HCT116 (cell line): ENCODE results near the gene ISYNA1. TPM values are rescaled to one million over a fixed set of nuclear protein-coding genes. Genes with fewer than 3 reads are reported as not detected.

ENCODE experiments used
- ATAC-seq: fragments of 200-7000 bp; cut with Tn5 transposase; 2 replicates; pipeline ENCODE4 v1.9.1; 2020; ENCODE audit warnings: mild to moderate bottlenecking, moderate library complexity
- BruUV-seq: library from RNA; stranded (reverse); fragments of 400-500 nt; replicated peaks from 2 replicates; lab custom pipeline; 2021; lab: Mats Ljungman, UMichigan
- CTCF ChIA-PET: fragments of 300-600 bp; sonication (Branson Sonifier 250); formaldehyde crosslinking; loops from one replicate; lab custom pipeline; 2021; ENCODE audit warnings: antibody characterized with exemption; lab: Charles Lee
- POLR2A ChIA-PET: fragments of 300-600, 350-600 bp; sonication (Branson Sonifier 250); formaldehyde crosslinking; loops from one replicate; lab custom pipeline; 2021; ENCODE audit warnings: antibody characterized with exemption; lab: Charles Lee
- RAD21 ChIA-PET, 2 experiments: fragments of 300-600 bp; sonication (Branson Sonifier 250); formaldehyde crosslinking; loops; one replicate each; lab custom pipeline; 2023; ENCODE audit warnings: low total read pairs in 2 of 2; ENCODE audit not compliant: uncharacterized antibody in 2 of 2, unreplicated experiment in 2 of 2, low non-redundant PET in 1 of 2; lab: Charles Lee
- DNase-seq: peaks from one replicate; pipeline ENCODE4 v3.0.0-alpha.2; 2010; ENCODE audit warnings: low read depth, low spot score
- H2AFZ ChIP-seq: fragments of 200-600 bp; shearing (Covaris generic), sonication (generic); 2 replicates; pipeline ENCODE4 v1.6.1; 2017; ENCODE audit warnings: low read depth, mixed run types, mixed read lengths, antibody characterized with exemption, low read length; ENCODE audit not compliant: poor library complexity, severe bottlenecking
- H3K27ac ChIP-seq: 2 replicates; pipeline ENCODE4 v1.5.1; 2012; ENCODE audit warnings: low read depth, low read length
- H3K27me3 ChIP-seq: fragments of 200-600 bp; sonication (generic); 2 replicates; pipeline ENCODE4 v1.6.1; 2016; ENCODE audit warnings: mixed run types, low read length, mixed read lengths; ENCODE audit not compliant: insufficient read depth
- H3K36me3 ChIP-seq, 2 experiments: fragments of 200-500 bp in 1 of 2; fragments of 200-600 bp in 1 of 2; sonication (Bioruptor generic) in 1 of 2; sonication (generic) in 1 of 2; 2 replicates each; pipeline versions ENCODE4 v1.5.1 to v1.6.1; 2014 to 2016; ENCODE audit warnings: low read length in 2 of 2, inconsistent platforms in 1 of 2, mixed read lengths in 1 of 2, mixed run types in 1 of 2; ENCODE audit not compliant: insufficient read depth in 2 of 2, control insufficient read depth in 1 of 2
- H3K4me1 ChIP-seq, 2 experiments: fragments of 200-600 bp in 1 of 2; sonication (generic) in 1 of 2; 2 replicates each; pipeline versions ENCODE4 v1.5.1 to v1.6.1; 2012 to 2017; ENCODE audit warnings: low read length in 2 of 2, inconsistent platforms in 1 of 2, mild to moderate bottlenecking in 1 of 2, mixed read lengths in 1 of 2, mixed run types in 1 of 2, moderate library complexity in 1 of 2; ENCODE audit not compliant: insufficient read depth in 2 of 2, control insufficient read depth in 1 of 2
- H3K4me2 ChIP-seq: fragments of 200-600 bp; sonication (generic); 2 replicates; pipeline ENCODE4 v1.6.1; 2017; ENCODE audit warnings: mixed run types, low read length, mixed read lengths
- H3K4me3 ChIP-seq, 2 experiments: fragments of 200-600 bp in 1 of 2; sonication (generic) in 1 of 2; replicated peaks in 1 of 2; 2 replicates each; pipeline ENCODE4 v1.5.1; 2011 to 2016; ENCODE audit warnings: low read length in 2 of 2, control low read depth in 1 of 2, low read depth in 1 of 2, mild to moderate bottlenecking in 1 of 2, mixed read lengths in 1 of 2, mixed run types in 1 of 2
- H3K79me2 ChIP-seq: fragments of 200-600 bp; sonication (generic); 2 replicates; pipeline ENCODE4 v1.6.1; 2017; ENCODE audit warnings: mild to moderate bottlenecking, mixed run types, low read length, moderate library complexity, mixed read lengths; ENCODE audit not compliant: insufficient read depth
- H3K9ac ChIP-seq: fragments of 200-600 bp; sonication (generic); 2 replicates; pipeline ENCODE4 v1.6.1; 2016; ENCODE audit warnings: low read length, mixed read lengths
- H3K9me2 ChIP-seq: fragments of 200-600 bp; sonication (generic), shearing (Covaris generic); 2 replicates; pipeline ENCODE4 v1.6.1; 2017; ENCODE audit warnings: mixed run types, mild to moderate bottlenecking, moderate library complexity; ENCODE audit not compliant: insufficient read depth
- H3K9me3 ChIP-seq, 2 experiments: fragments of 200-500 bp in 1 of 2; fragments of 200-600 bp in 1 of 2; sonication (Bioruptor generic) in 1 of 2; sonication (generic) in 1 of 2; 2 replicates each; pipeline ENCODE4 v1.6.1; 2014 to 2017; ENCODE audit warnings: low read length in 2 of 2, mixed read lengths in 2 of 2, inconsistent platforms in 1 of 2, low read depth in 1 of 2, mild to moderate bottlenecking in 1 of 2, mixed run types in 1 of 2, moderate library complexity in 1 of 2; ENCODE audit not compliant: control insufficient read depth in 1 of 2, insufficient read depth in 1 of 2
- H4K20me1 ChIP-seq: fragments of 200-600 bp; sonication (generic), shearing (Covaris generic); 2 replicates; pipeline ENCODE4 v1.6.1; 2017; ENCODE audit warnings: mixed run types, mild to moderate bottlenecking, moderate library complexity; ENCODE audit not compliant: insufficient read depth
- ELF1 ChIP-seq: IDR thresholded peaks from 2 replicates; pipeline ENCODE4 v1.6.1; 2012; ENCODE audit warnings: low read depth, borderline replicate concordance
- EZH2 ChIP-seq: fragments of 200-600 bp; sonication (generic); IDR thresholded peaks from 2 replicates; pipeline ENCODE4 v1.6.1; 2017; ENCODE audit warnings: antibody characterized with exemption, mixed run types
- EZH2phosphoT487 ChIP-seq: fragments of 200-600 bp; IDR thresholded peaks from 2 replicates; pipeline ENCODE4 v1.6.1; 2018; ENCODE audit warnings: antibody characterized with exemption, borderline replicate concordance
- FOSL1 ChIP-seq: IDR thresholded peaks from 2 replicates; pipeline ENCODE4 v1.6.1; 2012; ENCODE audit warnings: low read depth
- MAX ChIP-seq: IDR thresholded peaks from 2 replicates; pipeline ENCODE4 v1.6.1; 2012
- POLR2AphosphoS5 ChIP-seq: IDR thresholded peaks from 2 replicates; pipeline ENCODE4 v1.6.1; 2011; ENCODE audit warnings: mild to moderate bottlenecking, low read depth, low read length, moderate library complexity
- ZBTB33 ChIP-seq: IDR thresholded peaks from 2 replicates; pipeline ENCODE4 v1.6.1; 2011; ENCODE audit warnings: mild to moderate bottlenecking, low read length, moderate library complexity; ENCODE audit not compliant: insufficient replicate concordance; ENCODE audit errors: extremely low read depth
- intact Hi-C: fragments of 100-400 bp; cut with micrococcal nuclease; formaldehyde crosslinking; loops from 2 replicates; pipeline ENCODE4 v1.10.0; 2022
- total RNA-seq: library from RNA; stranded (reverse); gene quantifications from one replicate; pipeline ENCODE4 v1.2.1, GENCODE V29; 2021; ENCODE audit not compliant: unreplicated experiment

The ISYNA1 gene
- total RNA-seq, 1 experiment from 2014 or later, result 365 TPM

DNA sequence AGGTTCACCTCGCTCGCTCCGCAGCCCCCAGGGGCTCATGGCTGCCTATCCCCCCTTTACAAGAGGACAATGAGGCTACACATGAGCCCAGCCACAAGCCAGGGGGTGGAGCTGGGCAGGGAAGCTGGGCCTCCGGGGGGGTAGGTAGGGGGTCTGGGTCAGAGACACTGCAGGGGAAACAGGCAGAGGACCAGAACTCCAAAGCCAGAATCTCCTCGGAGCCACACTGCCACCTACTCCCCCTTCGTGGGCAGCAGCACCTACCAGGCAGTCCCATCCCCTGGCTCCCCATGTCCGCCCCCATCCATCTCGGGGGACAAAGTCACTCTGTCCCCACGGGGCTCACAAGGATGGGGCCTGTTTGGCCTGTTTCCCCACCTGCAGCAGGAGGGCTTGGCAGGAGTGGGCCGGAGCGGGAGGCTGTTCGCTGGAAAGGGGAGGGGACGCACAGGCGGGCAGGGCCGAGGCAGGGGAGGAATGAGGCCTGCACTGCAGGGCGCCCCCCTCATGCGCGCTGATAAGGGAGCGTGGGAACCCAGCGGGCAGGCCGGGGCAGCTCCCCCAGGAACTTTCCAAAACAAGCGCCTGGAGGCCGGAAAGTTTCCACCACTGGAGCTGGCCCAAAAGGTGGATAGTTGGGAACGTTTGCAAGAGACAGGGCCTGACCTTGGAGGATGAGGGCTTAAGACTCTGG, 545 bp upstream of the ISYNA1 start (continued):
- TF ChIP-seq ZBTB33, result no peak
- no peak for TF ChIP-seq EZH2
- no peak for TF ChIP-seq ELF1

- Histone ChIP-seq H3K4me3 (peak overlapping the region; percentile 78 to 84), H3K9ac (peak overlapping the region; percentile 91), H3K4me1 (peaks cover 27 to 56% of the 10 kb centered on the region in 2 experiments), H3K27me3 (no peaks in the 10 kb centered on the region), H3K9me2 (no peaks in the 10 kb centered on the region), H3K9me3 (no peaks in the 10 kb centered on the region), H3K27ac (peak overlapping the region; percentile 80), H3K36me3 (peaks cover 0 to 8% of the 10 kb centered on the region in 2 experiments; a peak in 2 of 4 replicates), H3K79me2 (peaks cover 9% of the 10 kb centered on the region; the same call in 1 of the 2 replicates), H3K4me2 (peak overlapping the region; percentile 96), H2AFZ (no peak overlapping the region), H4K20me1 (no peaks in the 10 kb centered on the region)
- ChIA-PET CTCF (interaction anchor here (1.0 kb wide), 1 partner anchor 97 kb away, joined by 4 read pairs; no protein-coding TSS in a partner anchor), POLR2A (interaction anchor here (0.9 to 1.4 kb wide), 5 partner anchors 16 to 245 kb away, joined by 3 to 5 read pairs (median 4); partner anchors contain the start of genes GDF15, JUND and SSBP4), RAD21 (interaction anchor here (0.5 to 0.7 kb wide), 2 partner anchors 8 to 18 kb away, joined by 3 to 7 read pairs; partner anchors contain the start of gene SSBP4 (in 1 of the 2))
- DNase-seq (no peak), ATAC-seq (peak; percentile 69)
- TF ChIP-seq FOSL1 (no peak), EZH2phosphoT487 (no peak), POLR2AphosphoS5 (peak; percentile 60), MAX (peak; percentile 83)
- BruUV-seq, result no TSS peak
- intact Hi-C loops, result no loop called here
Observed at GRCh38 chr19:18436671-18437490, 1.1 kb downstream of the ISYNA1 start.
